H9 (cell line): ENCODE data around the gene MGAT4B. TPM values are rescaled to one million over a fixed set of nuclear protein-coding genes. Genes with fewer than 3 reads are reported as not detected.

ENCODE experiments used
- DNase-seq: peaks from one replicate; pipeline ENCODE4 v3.0.0-alpha.2; 2017
- H2AFZ ChIP-seq: one replicate; pipeline ENCODE4 v1.6.1; 2013; ENCODE audit warnings: mild to moderate bottlenecking, low read length, control low read depth, moderate library complexity
- H2AK5ac ChIP-seq: 2 replicates; pipeline ENCODE4 v1.6.1; 2013; ENCODE audit warnings: low read length, control low read depth, mixed read lengths; ENCODE audit not compliant: insufficient read length
- H2BK120ac ChIP-seq: one replicate; pipeline ENCODE4 v1.6.1; 2013; ENCODE audit warnings: low read depth, mild to moderate bottlenecking, low read length, control low read depth, inconsistent platforms; ENCODE audit not compliant: poor library complexity, severe bottlenecking
- H2BK12ac ChIP-seq: 2 replicates; pipeline ENCODE4 v1.6.1; 2013; ENCODE audit warnings: low read length, control low read depth, mixed read lengths, low read depth; ENCODE audit not compliant: insufficient read length
- H2BK15ac ChIP-seq: 2 replicates; pipeline ENCODE4 v1.6.1; 2013; ENCODE audit warnings: low read depth, low read length, control low read depth
- H2BK20ac ChIP-seq: one replicate; pipeline ENCODE4 v1.6.1; 2013; ENCODE audit warnings: low read depth, mild to moderate bottlenecking, low read length, control low read depth, inconsistent platforms; ENCODE audit not compliant: poor library complexity, severe bottlenecking
- H2BK5ac ChIP-seq: 2 replicates; pipeline ENCODE4 v1.6.1; 2013; ENCODE audit warnings: low read length, control low read depth, mixed read lengths; ENCODE audit not compliant: insufficient read length
- H3K14ac ChIP-seq: 2 replicates; pipeline ENCODE4 v1.6.1; 2013; ENCODE audit warnings: low read length, control low read depth; ENCODE audit not compliant: insufficient read depth
- H3K18ac ChIP-seq: 2 replicates; pipeline ENCODE4 v1.6.1; 2013; ENCODE audit warnings: low read depth, mild to moderate bottlenecking, mixed read lengths, low read length, control low read depth; ENCODE audit not compliant: insufficient read length
- H3K23ac ChIP-seq: 2 replicates; pipeline ENCODE4 v1.6.1; 2013; ENCODE audit warnings: low read length, control low read depth, mixed read lengths, low read depth; ENCODE audit not compliant: insufficient read length
- H3K23me2 ChIP-seq: 2 replicates; pipeline ENCODE4 v1.6.1; 2013; ENCODE audit warnings: low read depth, mild to moderate bottlenecking, mixed read lengths, low read length, control low read depth; ENCODE audit not compliant: insufficient read length, poor library complexity, severe bottlenecking
- H3K27ac ChIP-seq: 2 replicates; pipeline ENCODE4 v1.5.1; 2013; ENCODE audit warnings: low read length, control low read depth, mixed read lengths, low read depth; ENCODE audit not compliant: insufficient read length
- H3K27me3 ChIP-seq: 2 replicates; pipeline ENCODE4 v1.6.1; 2013; ENCODE audit warnings: low read length, control low read depth, inconsistent platforms; ENCODE audit not compliant: insufficient read depth
- H3K4ac ChIP-seq: 2 replicates; pipeline ENCODE4 v1.6.1; 2013; ENCODE audit warnings: low read depth, mild to moderate bottlenecking, control low read depth, inconsistent platforms, low read length, moderate library complexity
- H3K4me1 ChIP-seq: 2 replicates; pipeline ENCODE4 v1.6.1; 2013; ENCODE audit warnings: low read length, control low read depth, inconsistent platforms; ENCODE audit not compliant: insufficient read depth
- H3K4me2 ChIP-seq: 2 replicates; pipeline ENCODE4 v1.6.1; 2013; ENCODE audit warnings: low read length, control low read depth, mixed read lengths; ENCODE audit not compliant: insufficient read length, insufficient read depth
- H3K56ac ChIP-seq: 2 replicates; pipeline ENCODE4 v1.6.1; 2013; ENCODE audit warnings: low read depth, mild to moderate bottlenecking, mixed read lengths, low read length, control low read depth; ENCODE audit not compliant: insufficient read length
- H3K79me1 ChIP-seq: 2 replicates; pipeline ENCODE4 v1.6.1; 2013; ENCODE audit warnings: low read depth, mild to moderate bottlenecking, moderate library complexity, low read length, control low read depth, inconsistent platforms; ENCODE audit not compliant: insufficient read depth, poor library complexity, severe bottlenecking
- H3K79me2 ChIP-seq: 2 replicates; pipeline ENCODE4 v1.6.1; 2013; ENCODE audit warnings: low read length, control low read depth, inconsistent platforms; ENCODE audit not compliant: insufficient read depth
- H3K9ac ChIP-seq: 2 replicates; pipeline ENCODE4 v1.6.1; 2013; ENCODE audit warnings: low read length, control low read depth, mixed read lengths; ENCODE audit not compliant: insufficient read length; ENCODE audit errors: extremely low read depth
- H3K9me3 ChIP-seq: one replicate; pipeline ENCODE4 v1.6.1; 2013; ENCODE audit warnings: low read depth, low read length, inconsistent platforms; ENCODE audit not compliant: control insufficient read depth
- H3T11ph ChIP-seq: one replicate; pipeline ENCODE4 v1.6.1; 2013; ENCODE audit warnings: mild to moderate bottlenecking, low read length, control low read depth, inconsistent platforms
- H4K20me1 ChIP-seq: one replicate; pipeline ENCODE4 v1.6.1; 2013; ENCODE audit not compliant: control insufficient read depth, insufficient read length, insufficient read depth
- H4K5ac ChIP-seq: 2 replicates; pipeline ENCODE4 v1.6.1; 2013; ENCODE audit warnings: low read depth, mild to moderate bottlenecking, mixed read lengths, low read length, control low read depth; ENCODE audit not compliant: insufficient read length
- H4K8ac ChIP-seq: replicated peaks from 2 replicates; pipeline ENCODE4 v1.6.1; 2013; ENCODE audit warnings: low read length, control low read depth, mixed read lengths, low read depth; ENCODE audit not compliant: insufficient read length
- H4K91ac ChIP-seq: 2 replicates; pipeline ENCODE4 v1.6.1; 2013; ENCODE audit warnings: low read depth, mild to moderate bottlenecking, moderate library complexity, mixed read lengths, low read length, control low read depth; ENCODE audit not compliant: insufficient read length
- H3K27ac Mint-ChIP-seq, 3 experiments: 2 replicates in 2 of 3; 3 replicates in 1 of 3; pipeline ENCODE4 v1.8.0; 2020 to 2021; ENCODE audit warnings: mixed read lengths in 3 of 3, mild to moderate bottlenecking in 1 of 3, moderate library complexity in 1 of 3
- H3K27me3 Mint-ChIP-seq: 2 replicates; pipeline ENCODE4 v1.8.0; 2021; ENCODE audit warnings: low read depth, mild to moderate bottlenecking, moderate library complexity, mixed read lengths
- H3K36me3 Mint-ChIP-seq, 3 experiments: 2 replicates in 2 of 3; 3 replicates in 1 of 3; pipeline ENCODE4 v1.8.0; 2020 to 2021; ENCODE audit warnings: low read depth in 3 of 3, mixed read lengths in 3 of 3; ENCODE audit not compliant: insufficient read depth in 1 of 3
- H3K4me1 Mint-ChIP-seq, 2 experiments: 2 replicates each; pipeline ENCODE4 v1.8.0; 2020; ENCODE audit warnings: mixed read lengths in 2 of 2
- H3K4me3 Mint-ChIP-seq, 2 experiments: 2 replicates in 1 of 2; 3 replicates in 1 of 2; pipeline ENCODE4 v1.8.0; 2020 to 2021; ENCODE audit warnings: mild to moderate bottlenecking in 2 of 2, mixed read lengths in 2 of 2, moderate library complexity in 1 of 2
- H3K9me3 Mint-ChIP-seq, 2 experiments: 2 replicates in 1 of 2; 3 replicates in 1 of 2; pipeline ENCODE4 v1.8.0; 2020; ENCODE audit warnings: mild to moderate bottlenecking in 2 of 2, mixed read lengths in 2 of 2, moderate library complexity in 1 of 2
- CTCF ChIP-seq: fragments of 200-600 bp; sonication (generic); conservative IDR thresholded peaks from 3 replicates; pipeline ENCODE4 v1.8.0; 2021; ENCODE audit warnings: antibody characterized with exemption, mild to moderate bottlenecking
- WGBS: extraction: QIAGEN DNeasy Blood & Tissue Kit; methylation state at CpG from one replicate; pipeline ENCODE4 v1.1.7; 2013; ENCODE audit warnings: missing lambda C conversion rate, low lambda C conversion rate, mixed read lengths; ENCODE audit not compliant: insufficient read length; ENCODE audit errors: extremely low coverage; 5-methylcytosine and 5-hydroxymethylcytosine counted together
- total RNA-seq: library from RNA; stranded (reverse); gene quantifications from 2 replicates; pipeline ENCODE4 v1.2.1, GENCODE V29; 2021

MGAT4B gene
- total RNA-seq, 1 experiment from 2014 or later = 147 TPM

- no CpG with 5 or more reads among the region's 8 CpGs for WGBS
- no peak for DNase-seq
- Histone ChIP-seq H3K23ac (no peak overlapping the region), H4K8ac (no peak overlapping the region), H3K79me1 (peaks cover 11% of the 10 kb centered on the region), H2BK5ac (no peak overlapping the region), H2BK15ac (no peak overlapping the region), H3K4me1 (no peaks in the 10 kb centered on the region), H3T11ph (no peak overlapping the region), H3K56ac (no peak overlapping the region), H4K20me1 (no peaks in the 10 kb centered on the region), H4K91ac (no peak overlapping the region), H3K4me2 (no peak overlapping the region), H4K5ac (no peak overlapping the region), H2BK120ac (no peak overlapping the region), H2BK20ac (no peak overlapping the region), H3K4ac (no peak overlapping the region), H3K9ac (no peak overlapping the region), H3K79me2 (peaks cover 7% of the 10 kb centered on the region; the same call in 1 of the 2 replicates), H2BK12ac (no peak overlapping the region), H2AFZ (no peak overlapping the region), H3K27ac (no peak overlapping the region), H3K14ac (no peak overlapping the region), H3K18ac (no peak overlapping the region), H3K27me3 (no peaks in the 10 kb centered on the region), H2AK5ac (no peak overlapping the region), H3K23me2 (no peaks in the 10 kb centered on the region), H3K9me3 (no peaks in the 10 kb centered on the region)
- no peak overlapping the region for H3K4me3 Mint-ChIP-seq
- peaks cover 38 to 47% of the 10 kb centered on the region in 2 experiments for H3K4me1 Mint-ChIP-seq
- H3K27me3 Mint-ChIP-seq = no peaks in the 10 kb centered on the region; the same call in 1 of the 2 replicates
- H3K27ac Mint-ChIP-seq = peak overlapping the region; percentile 19 to 60 (median 59); a peak in 5 of 7 replicates
- H3K36me3 Mint-ChIP-seq = peaks cover 18 to 39% (median 38%) of the 10 kb centered on the region in 3 experiments
- no peak for TF ChIP-seq CTCF
- H3K9me3 Mint-ChIP-seq = no peaks in the 10 kb centered on the region
Measured at GRCh38 chr5:179764056-179764455, 42.6 kb downstream of the MGAT4B start.
